ENCODE measurements around the gene CEP76. TPM values are rescaled to one million over a fixed set of nuclear protein-coding genes. Genes with fewer than 3 reads are reported as not detected.

The CEP76 gene
- total RNA-seq, 1 experiment from 2014 or later = 12.9 TPM

DNA sequence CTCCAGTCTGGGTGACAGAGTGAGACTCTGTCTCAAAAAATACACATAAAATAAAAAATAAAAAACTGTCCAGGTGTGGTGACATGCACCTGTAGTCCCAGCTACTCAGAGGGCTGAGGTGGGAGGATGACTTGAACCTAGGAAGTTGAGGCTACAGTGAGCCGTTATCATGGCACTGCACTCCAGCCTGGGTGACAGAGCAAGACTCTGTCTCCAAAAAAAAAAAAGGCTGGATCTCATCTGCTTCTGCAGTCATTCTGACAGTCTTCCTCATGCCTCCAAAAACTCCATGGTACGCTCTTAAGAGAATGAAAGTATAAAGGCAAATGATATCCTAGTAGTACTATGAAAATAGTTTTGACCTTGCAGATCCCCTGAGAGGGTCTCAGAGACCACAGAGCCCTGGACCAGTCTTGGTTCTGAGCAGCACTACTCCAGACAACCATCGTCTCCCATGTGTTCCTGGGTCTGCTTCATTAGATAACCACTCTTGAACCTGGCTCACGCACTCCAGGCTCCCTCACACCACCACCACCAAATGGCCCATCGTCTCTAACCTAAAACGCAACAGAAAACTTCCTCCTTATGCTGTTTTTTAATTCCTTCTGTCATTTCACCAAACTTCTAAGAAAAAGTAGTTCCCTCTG, 70.6 kb downstream of the CEP76 start:
- H3K4me1 ChIP-seq (ENCODE audit: control insufficient read depth, insufficient read depth, low read length) = no peaks in the 10 kb centered on the region
- no peak overlapping the region for H3K27ac ChIP-seq (ENCODE audit: low read length)
- BruUV-seq (replicated peaks) = no TSS peak

GRCh38 chr18:12630136-12630535, 72.4 kb downstream of the CEP76 start:
- Histone ChIP-seq H3K27me3 (ENCODE audit: control insufficient read depth, insufficient read depth, low read length) (no peaks in the 10 kb centered on the region), H3K27ac (ENCODE audit: low read length) (no peak overlapping the region), H3K36me3 (ENCODE audit: control insufficient read depth, insufficient read depth, low read length) (no peaks in the 10 kb centered on the region; the same call in 1 of the 2 replicates), H3K4me3 (ENCODE audit: low read depth in 2 of 2, low read length in 2 of 2) (no peak overlapping the region), H3K9me3 (ENCODE audit: control insufficient read depth, insufficient read depth, low read depth, low read length) (no peaks in the 10 kb centered on the region), H3K4me1 (ENCODE audit: control insufficient read depth, insufficient read depth, low read length) (no peaks in the 10 kb centered on the region)
- intact Hi-C loops (cut with micrococcal nuclease; ENCODE audit: unreplicated experiment) (no loop called here), in situ Hi-C loops (cut with HindIII; ENCODE audit: low pct_unique_long_range_greater_than_20kb, low sequenced_read_pairs) (no loop called here)
- ChIA-PET CTCF (no interaction called here), POLR2A (no interaction called here)
- DNase-seq (ENCODE audit: low read depth, low spot score) (no peak), ATAC-seq (no peak)
- TF ChIP-seq, protein P1, sequence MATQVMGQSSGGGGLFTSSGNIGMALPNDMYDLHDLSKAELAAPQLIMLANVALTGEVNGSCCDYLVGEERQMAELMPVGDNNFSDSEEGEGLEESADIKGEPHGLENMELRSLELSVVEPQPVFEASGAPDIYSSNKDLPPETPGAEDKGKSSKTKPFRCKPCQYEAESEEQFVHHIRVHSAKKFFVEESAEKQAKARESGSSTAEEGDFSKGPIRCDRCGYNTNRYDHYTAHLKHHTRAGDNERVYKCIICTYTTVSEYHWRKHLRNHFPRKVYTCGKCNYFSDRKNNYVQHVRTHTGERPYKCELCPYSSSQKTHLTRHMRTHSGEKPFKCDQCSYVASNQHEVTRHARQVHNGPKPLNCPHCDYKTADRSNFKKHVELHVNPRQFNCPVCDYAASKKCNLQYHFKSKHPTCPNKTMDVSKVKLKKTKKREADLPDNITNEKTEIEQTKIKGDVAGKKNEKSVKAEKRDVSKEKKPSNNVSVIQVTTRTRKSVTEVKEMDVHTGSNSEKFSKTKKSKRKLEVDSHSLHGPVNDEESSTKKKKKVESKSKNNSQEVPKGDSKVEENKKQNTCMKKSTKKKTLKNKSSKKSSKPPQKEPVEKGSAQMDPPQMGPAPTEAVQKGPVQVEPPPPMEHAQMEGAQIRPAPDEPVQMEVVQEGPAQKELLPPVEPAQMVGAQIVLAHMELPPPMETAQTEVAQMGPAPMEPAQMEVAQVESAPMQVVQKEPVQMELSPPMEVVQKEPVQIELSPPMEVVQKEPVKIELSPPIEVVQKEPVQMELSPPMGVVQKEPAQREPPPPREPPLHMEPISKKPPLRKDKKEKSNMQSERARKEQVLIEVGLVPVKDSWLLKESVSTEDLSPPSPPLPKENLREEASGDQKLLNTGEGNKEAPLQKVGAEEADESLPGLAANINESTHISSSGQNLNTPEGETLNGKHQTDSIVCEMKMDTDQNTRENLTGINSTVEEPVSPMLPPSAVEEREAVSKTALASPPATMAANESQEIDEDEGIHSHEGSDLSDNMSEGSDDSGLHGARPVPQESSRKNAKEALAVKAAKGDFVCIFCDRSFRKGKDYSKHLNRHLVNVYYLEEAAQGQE (IDR thresholded peaks at IDR 0.05; ENCODE audit: insufficient read depth in 1 of 2, low read depth in 2 of 2, low read length in 1 of 2) = no peak
- no peak for TF ChIP-seq POLR2AphosphoS5 (IDR thresholded peaks at IDR 0.05; ENCODE audit: low read depth, low read length)
- no peak for TF ChIP-seq TCF7L2 (IDR thresholded peaks at IDR 0.05; ENCODE audit: low read depth, low read length)
- TF ChIP-seq SIN3A (IDR thresholded peaks at IDR 0.05; ENCODE audit: borderline replicate concordance, insufficient read depth, low read depth, low read length) = no peak
- TF ChIP-seq, protein P2, sequence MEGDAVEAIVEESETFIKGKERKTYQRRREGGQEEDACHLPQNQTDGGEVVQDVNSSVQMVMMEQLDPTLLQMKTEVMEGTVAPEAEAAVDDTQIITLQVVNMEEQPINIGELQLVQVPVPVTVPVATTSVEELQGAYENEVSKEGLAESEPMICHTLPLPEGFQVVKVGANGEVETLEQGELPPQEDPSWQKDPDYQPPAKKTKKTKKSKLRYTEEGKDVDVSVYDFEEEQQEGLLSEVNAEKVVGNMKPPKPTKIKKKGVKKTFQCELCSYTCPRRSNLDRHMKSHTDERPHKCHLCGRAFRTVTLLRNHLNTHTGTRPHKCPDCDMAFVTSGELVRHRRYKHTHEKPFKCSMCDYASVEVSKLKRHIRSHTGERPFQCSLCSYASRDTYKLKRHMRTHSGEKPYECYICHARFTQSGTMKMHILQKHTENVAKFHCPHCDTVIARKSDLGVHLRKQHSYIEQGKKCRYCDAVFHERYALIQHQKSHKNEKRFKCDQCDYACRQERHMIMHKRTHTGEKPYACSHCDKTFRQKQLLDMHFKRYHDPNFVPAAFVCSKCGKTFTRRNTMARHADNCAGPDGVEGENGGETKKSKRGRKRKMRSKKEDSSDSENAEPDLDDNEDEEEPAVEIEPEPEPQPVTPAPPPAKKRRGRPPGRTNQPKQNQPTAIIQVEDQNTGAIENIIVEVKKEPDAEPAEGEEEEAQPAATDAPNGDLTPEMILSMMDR (IDR thresholded peaks at IDR 0.05) = no peak
- no TSS peak for BruUV-seq (replicated peaks)

More for the DNA sequence above, 70.6 kb downstream of the CEP76 start:
- Histone ChIP-seq H3K4me3 (ENCODE audit: low read depth in 2 of 2, low read length in 2 of 2) (no peak overlapping the region), H3K9me3 (ENCODE audit: control insufficient read depth, insufficient read depth, low read depth, low read length) (no peaks in the 10 kb centered on the region), H3K36me3 (ENCODE audit: control insufficient read depth, insufficient read depth, low read length) (no peaks in the 10 kb centered on the region; the same call in 1 of the 2 replicates), H3K27me3 (ENCODE audit: control insufficient read depth, insufficient read depth, low read length) (no peaks in the 10 kb centered on the region)
- in situ Hi-C loops (cut with HindIII; ENCODE audit: low pct_unique_long_range_greater_than_20kb, low sequenced_read_pairs) (no loop called here), intact Hi-C loops (cut with micrococcal nuclease; ENCODE audit: unreplicated experiment) (no loop called here)
- CTCF ChIA-PET = no interaction called here
- DNase-seq (ENCODE audit: low read depth, low spot score) = no peak
- TF ChIP-seq, protein P2 (IDR thresholded peaks at IDR 0.05) = no peak
- POLR2A ChIA-PET = interaction anchor here (0.6 to 0.7 kb wide), 2 partner anchors 99 to 147 kb away, joined by 3 to 4 read pairs; no protein-coding TSS in a partner anchor
- ATAC-seq = no peak
